ENCODE results near the gene MRPS18B.
"Not testable (repeated sequence)": the region's sequence is repeated elsewhere in the genome, so short reads cannot be mapped to it uniquely, and the experiment has no call there.

The MRPS18B gene

DNA sequence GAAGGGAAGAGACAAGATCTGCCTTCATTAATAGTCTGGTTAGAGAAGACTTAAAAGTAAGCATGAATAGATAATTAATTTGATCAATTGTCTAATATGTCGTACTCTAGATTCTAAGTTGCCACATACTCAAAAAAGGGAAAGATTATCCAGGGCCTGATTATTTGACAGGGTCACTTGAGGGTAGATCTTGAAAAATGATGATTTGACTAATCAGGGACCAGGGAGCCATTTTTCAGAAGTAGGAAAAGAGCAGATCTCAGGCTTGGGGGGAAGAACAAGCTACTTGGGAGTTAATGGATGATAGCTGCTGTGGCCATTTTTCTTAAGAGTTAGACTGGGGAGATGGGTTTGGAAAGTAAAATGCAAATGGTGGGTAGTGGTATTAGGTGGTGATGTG, 25.4 kb upstream of the MRPS18B start:
- TF ChIP-seq, protein P1, sequence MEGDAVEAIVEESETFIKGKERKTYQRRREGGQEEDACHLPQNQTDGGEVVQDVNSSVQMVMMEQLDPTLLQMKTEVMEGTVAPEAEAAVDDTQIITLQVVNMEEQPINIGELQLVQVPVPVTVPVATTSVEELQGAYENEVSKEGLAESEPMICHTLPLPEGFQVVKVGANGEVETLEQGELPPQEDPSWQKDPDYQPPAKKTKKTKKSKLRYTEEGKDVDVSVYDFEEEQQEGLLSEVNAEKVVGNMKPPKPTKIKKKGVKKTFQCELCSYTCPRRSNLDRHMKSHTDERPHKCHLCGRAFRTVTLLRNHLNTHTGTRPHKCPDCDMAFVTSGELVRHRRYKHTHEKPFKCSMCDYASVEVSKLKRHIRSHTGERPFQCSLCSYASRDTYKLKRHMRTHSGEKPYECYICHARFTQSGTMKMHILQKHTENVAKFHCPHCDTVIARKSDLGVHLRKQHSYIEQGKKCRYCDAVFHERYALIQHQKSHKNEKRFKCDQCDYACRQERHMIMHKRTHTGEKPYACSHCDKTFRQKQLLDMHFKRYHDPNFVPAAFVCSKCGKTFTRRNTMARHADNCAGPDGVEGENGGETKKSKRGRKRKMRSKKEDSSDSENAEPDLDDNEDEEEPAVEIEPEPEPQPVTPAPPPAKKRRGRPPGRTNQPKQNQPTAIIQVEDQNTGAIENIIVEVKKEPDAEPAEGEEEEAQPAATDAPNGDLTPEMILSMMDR (IDR thresholded peaks at IDR 0.05; ENCODE audit: extremely low read depth, insufficient read depth, missing control alignments): no peak
- in situ Hi-C loops (cut with MboI; ENCODE audit: low pct_unique_long_range_greater_than_20kb, low sequenced_read_pairs, unreplicated experiment): no loop called here
- DNase-seq (ENCODE audit: low spot score): no peak

DNA sequence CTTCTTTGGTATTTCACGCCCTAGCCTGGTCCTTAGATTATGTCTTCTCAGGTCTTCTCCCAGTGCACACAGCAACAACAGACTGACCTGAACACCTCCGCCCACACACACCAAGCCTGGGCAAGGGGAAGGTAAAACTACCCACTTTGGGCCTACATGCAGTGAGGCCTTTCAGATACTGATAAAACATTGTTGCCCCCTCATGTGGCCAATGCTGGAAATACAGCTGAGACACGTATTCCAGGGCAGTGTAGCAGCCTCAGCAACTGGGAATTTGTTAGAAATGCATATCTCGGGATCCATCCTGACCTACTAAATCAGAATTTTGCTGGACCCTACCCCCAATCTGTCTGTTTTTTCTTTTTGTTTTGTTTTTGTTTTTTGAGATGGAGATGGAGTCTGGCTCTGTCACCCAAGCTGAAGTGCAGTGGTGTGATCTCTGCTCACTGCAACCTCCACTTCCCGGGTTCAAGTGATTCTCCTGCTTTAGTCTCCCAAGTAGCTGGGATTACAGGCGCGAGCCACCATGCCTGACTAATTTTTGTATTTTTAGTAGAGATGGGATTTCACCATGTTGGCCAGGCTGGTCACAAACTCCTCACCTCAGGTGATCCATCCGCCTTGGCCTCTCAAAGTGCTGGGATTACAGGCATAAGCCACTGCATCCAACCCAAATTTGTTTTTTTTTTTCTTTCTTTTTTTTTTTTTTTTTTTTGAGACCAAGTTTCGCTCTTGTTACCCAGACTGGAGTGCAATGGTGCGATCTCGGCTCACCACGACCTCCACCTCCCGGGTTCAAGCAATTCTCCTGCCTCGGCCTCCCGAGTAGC, 20.1 kb upstream of the MRPS18B start:
- DNase-seq (ENCODE audit: low spot score): peak; percentile 80
- in situ Hi-C loops (cut with MboI; ENCODE audit: low pct_unique_long_range_greater_than_20kb, low sequenced_read_pairs, unreplicated experiment): not testable (repeated sequence)
- TF ChIP-seq, protein P1 (IDR thresholded peaks at IDR 0.05; ENCODE audit: extremely low read depth, insufficient read depth, missing control alignments): peak; percentile 80

- TF ChIP-seq, protein P1 (IDR thresholded peaks at IDR 0.05; ENCODE audit: extremely low read depth, insufficient read depth, missing control alignments): no peak
- in situ Hi-C loops (cut with MboI; ENCODE audit: low pct_unique_long_range_greater_than_20kb, low sequenced_read_pairs, unreplicated experiment): no loop called here
- DNase-seq (ENCODE audit: low spot score): no peak
Measured at GRCh38 chr6:30598912-30599624, 18.6 kb upstream of the MRPS18B start.

GRCh38 chr6:30599625-30600324, 17.9 kb upstream of the MRPS18B start:
- TF ChIP-seq, protein P1 (IDR thresholded peaks at IDR 0.05; ENCODE audit: extremely low read depth, insufficient read depth, missing control alignments): no peak
- DNase-seq (ENCODE audit: low spot score): no peak
- in situ Hi-C loops (cut with MboI; ENCODE audit: low pct_unique_long_range_greater_than_20kb, low sequenced_read_pairs, unreplicated experiment): no loop called here

DNA sequence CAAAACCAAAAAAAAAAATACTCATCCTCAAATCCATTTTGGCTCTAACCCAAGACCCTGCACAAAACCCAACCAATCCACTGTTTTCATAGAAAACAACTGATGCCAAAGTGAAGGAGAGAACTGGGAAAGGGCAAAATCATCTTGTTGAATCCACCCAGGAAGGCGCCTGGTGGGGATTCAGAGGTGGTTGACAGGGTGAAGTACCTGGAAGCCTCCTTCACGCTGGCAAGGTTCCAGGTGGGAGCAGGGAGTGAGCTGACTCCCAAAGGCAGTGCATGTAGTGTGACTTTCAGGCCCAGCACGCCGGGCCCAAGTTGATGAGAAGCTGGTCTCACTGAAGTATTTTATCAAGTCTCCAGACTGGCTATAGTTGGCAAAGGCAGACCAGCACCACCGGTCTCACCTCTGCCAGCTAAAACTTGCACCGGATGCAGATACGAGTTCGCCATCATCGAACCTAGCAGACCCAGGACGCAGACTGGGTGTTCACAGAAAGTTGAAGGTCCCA, 17.1 kb upstream of the MRPS18B start:
- in situ Hi-C loops (cut with MboI; ENCODE audit: low pct_unique_long_range_greater_than_20kb, low sequenced_read_pairs, unreplicated experiment): no loop called here
- DNase-seq (ENCODE audit: low spot score): no peak
- TF ChIP-seq, protein P1 (IDR thresholded peaks at IDR 0.05; ENCODE audit: extremely low read depth, insufficient read depth, missing control alignments): no peak

- TF ChIP-seq, protein P1 (IDR thresholded peaks at IDR 0.05; ENCODE audit: extremely low read depth, insufficient read depth, missing control alignments): no peak
- in situ Hi-C loops (cut with MboI; ENCODE audit: low pct_unique_long_range_greater_than_20kb, low sequenced_read_pairs, unreplicated experiment): no loop called here
- no peak for DNase-seq (ENCODE audit: low spot score)
Measured at GRCh38 chr6:30601436-30601814, 16.2 kb upstream of the MRPS18B start.
